Small intestine (tissue), 7 donors: ENCODE measurements around the gene S100A3. TPM values are rescaled to one million over a fixed set of nuclear protein-coding genes. Genes with fewer than 3 reads are reported as not detected.

ENCODE experiments used
- DNase-seq, 2 donors: peaks; one replicate each; pipeline versions ENCODE4 v3.0.0 to v3.0.0-alpha.2; 2013
- FAIRE-seq: peaks from 2 replicates; lab custom pipeline; 2012; peaks lifted over from hg19 to GRCh38; lab: Jason Lieb, UNC
- H3K27ac ChIP-seq, 3 donors: one replicate each; pipeline ENCODE4 v1.5.1; 2013; ENCODE audit warnings: low read length in 2 of 3, mild to moderate bottlenecking in 2 of 3, control low read depth in 1 of 3, inconsistent platforms in 1 of 3, low read depth in 1 of 3, moderate library complexity in 1 of 3
- H3K27me3 ChIP-seq, 3 donors: one replicate each; pipeline ENCODE4 v1.6.1; 2013; ENCODE audit warnings: low read length in 3 of 3, inconsistent platforms in 1 of 3; ENCODE audit not compliant: control insufficient read depth in 3 of 3, insufficient read depth in 3 of 3
- H3K36me3 ChIP-seq, 3 donors: one replicate each; pipeline ENCODE4 v1.6.1; 2013; ENCODE audit warnings: low read length in 3 of 3, inconsistent platforms in 1 of 3, low read depth in 1 of 3, mild to moderate bottlenecking in 1 of 3, moderate library complexity in 1 of 3; ENCODE audit not compliant: control insufficient read depth in 3 of 3, insufficient read depth in 2 of 3
- H3K4me1 ChIP-seq, 3 donors: one replicate each; pipeline ENCODE4 v1.6.1; 2013; ENCODE audit warnings: low read length in 2 of 3, inconsistent platforms in 1 of 3, low read depth in 1 of 3, mild to moderate bottlenecking in 1 of 3, moderate library complexity in 1 of 3; ENCODE audit not compliant: control insufficient read depth in 3 of 3, insufficient read depth in 2 of 3
- H3K4me3 ChIP-seq, 3 donors: one replicate each; pipeline ENCODE4 v1.5.1; 2013; ENCODE audit warnings: low read length in 3 of 3, control low read depth in 1 of 3, inconsistent platforms in 1 of 3, low read depth in 1 of 3, mild to moderate bottlenecking in 1 of 3, moderate library complexity in 1 of 3
- H3K9me3 ChIP-seq, 2 donors: one replicate each; pipeline ENCODE4 v1.6.1; 2013; ENCODE audit warnings: low read depth in 1 of 2, low read length in 1 of 2; ENCODE audit not compliant: control insufficient read depth in 2 of 2, insufficient read depth in 1 of 2
- WGBS, 3 donors: extraction: QIAGEN DNeasy Blood & Tissue Kit; methylation state at CpG; one replicate each; pipeline ENCODE4 v1.1.7; 2013; 5-methylcytosine and 5-hydroxymethylcytosine counted together
- polyA plus RNA-seq, 4 donors: library from polyadenylated mRNA; stranded (reverse) in 3 of 4; unstranded in 1 of 4; fragments of 200-250 nt in 3 of 4; fragments of 120-200 nt in 1 of 4; gene quantifications; one replicate each; pipeline versions ENCODE4 v1.2.1 to v1.2.3, GENCODE V29; 2013
- donor health status: healthy with polysubstance abuse.
- donor health status: control.
- donor health status: control.
- donor health status: Bipolar disorder and iron deficiency.
- donor health status: healthy.

The S100A3 gene
- polyA plus RNA-seq, 4 donors, result 0.06 to 4.3 (median 2.1) TPM; not detected in 1

- Histone ChIP-seq H3K27me3 (no peaks in the 10 kb centered on the region), H3K4me1 (peaks cover 7 to 42% (median 18%) of the 10 kb centered on the region in 3 donors), H3K9me3 (no peaks in the 10 kb centered on the region), H3K36me3 (no peaks in the 10 kb centered on the region), H3K4me3 (no peak overlapping the region), H3K27ac (no peak overlapping the region)
- DNase-seq, result no peak
- WGBS, 3 donors, result 80 to 89% (median 88%) methylated on average over 4 of the region's 4 CpGs
- FAIRE-seq, result no peak
These were observed 5.3 kb downstream of the S100A3 start for GRCh38 chr1:153543736-153544135.

GRCh38 chr1:153542956-153543711 is 5.9 kb downstream of the S100A3 start:
- Histone ChIP-seq H3K27ac (no peak overlapping the region), H3K36me3 (no peaks in the 10 kb centered on the region), H3K27me3 (no peaks in the 10 kb centered on the region), H3K4me3 (no peak overlapping the region), H3K9me3 (no peaks in the 10 kb centered on the region), H3K4me1 (peaks cover 4 to 45% (median 18%) of the 10 kb centered on the region in 3 donors)
- FAIRE-seq (no peak), DNase-seq (no peak)
- WGBS, 3 donors, result 79 to 88% (median 84%) methylated on average over 13 of the region's 13 CpGs

- peaks cover 4 to 42% (median 18%) of the 10 kb centered on the region in 3 donors for H3K4me1 ChIP-seq
- no peaks in the 10 kb centered on the region for H3K27me3 ChIP-seq
- H3K27ac ChIP-seq, result no peak overlapping the region
- H3K4me3 ChIP-seq, result no peak overlapping the region
- DNase-seq (no peak), FAIRE-seq (no peak)
- 83 to 89% (median 84%) methylated on average over 13 of the region's 13 CpGs for WGBS, 3 donors
- no peaks in the 10 kb centered on the region for H3K36me3 ChIP-seq
- H3K9me3 ChIP-seq, result no peaks in the 10 kb centered on the region
These were observed 7.1 kb downstream of the S100A3 start for GRCh38 chr1:153541641-153542590.

GRCh38 chr1:153540394-153541361 is 8.4 kb downstream of the S100A3 start, which contains the start of gene S100A5:
TSS of gene S100A5 (minus strand) at chr1:153540934. CDS start at chr1:153540191, 743 bp downstream.
- no peaks in the 10 kb centered on the region for H3K27me3 ChIP-seq
- 53 to 68% (median 59%) methylated on average over 11 of the region's 11 CpGs for WGBS, 3 donors
- DNase-seq (peak in 1 of 2 donors; percentile 54), FAIRE-seq (no peak)
- no peaks in the 10 kb centered on the region for H3K9me3 ChIP-seq
- H3K4me1 ChIP-seq, result peaks cover 4 to 37% (median 17%) of the 10 kb centered on the region in 3 donors
- no peak within 1 kb of the TSS for H3K4me3 ChIP-seq
- H3K36me3 ChIP-seq, result no peaks in the 10 kb centered on the region
- H3K27ac ChIP-seq, result peak within 1 kb of the TSS in 1 of 3 donors; percentile 46

GRCh38 chr1:153539395-153540093 is 9.5 kb downstream of the S100A3 start:
- Histone ChIP-seq H3K36me3 (no peaks in the 10 kb centered on the region), H3K9me3 (no peaks in the 10 kb centered on the region), H3K4me1 (peaks cover 7 to 32% (median 10%) of the 10 kb centered on the region in 3 donors), H3K27ac (no peak overlapping the region), H3K27me3 (no peaks in the 10 kb centered on the region), H3K4me3 (no peak overlapping the region)
- no peak for DNase-seq
- 74 to 85% (median 78%) methylated on average over 3 to 4 of the region's 4 CpGs for WGBS, 3 donors
- no peak for FAIRE-seq

GRCh38 chr1:153538315-153538821 is 10.7 kb downstream of the S100A3 start:
- peaks cover 0 to 7% (median 0%) of the 10 kb centered on the region in 3 donors for H3K36me3 ChIP-seq
- DNase-seq, result peak; percentile 79 to 97
- no peaks in the 10 kb centered on the region for H3K9me3 ChIP-seq
- no peak for FAIRE-seq
- no peak overlapping the region for H3K4me3 ChIP-seq
- H3K27ac ChIP-seq, result peak overlapping the region; percentile 52 to 86 (median 67)
- H3K4me1 ChIP-seq, result peaks cover 7 to 37% (median 8%) of the 10 kb centered on the region in 3 donors
- H3K27me3 ChIP-seq, result no peaks in the 10 kb centered on the region
- 16 to 57% (median 39%) methylated on average over 6 of the region's 6 CpGs for WGBS, 3 donors

GRCh38 chr1:153537376-153537730 is 11.7 kb downstream of the S100A3 start:
- Histone ChIP-seq H3K9me3 (no peaks in the 10 kb centered on the region), H3K27me3 (no peaks in the 10 kb centered on the region), H3K4me1 (peaks cover 7 to 43% (median 8%) of the 10 kb centered on the region in 3 donors), H3K36me3 (peaks cover 0 to 7% (median 0%) of the 10 kb centered on the region in 3 donors), H3K4me3 (no peak overlapping the region), H3K27ac (peak overlapping the region in 2 of 3 donors; percentile 42 to 98)
- DNase-seq, result no peak
- no peak for FAIRE-seq
- 94 to 98% (median 97%) methylated on average over 6 of the region's 6 CpGs for WGBS, 3 donors
